BLaER1 treated with 17β-estradiol and CSF1 and Interleukin-3, amounts not matched to agents 10 nM and 100 nM (cell line): ENCODE measurements around the gene ATP7A.

Experiments
- H3K27ac ChIP-seq, 11 experiments: shearing (Covaris generic); formaldehyde crosslinking; 2 replicates each; pipeline ENCODE4 v1.8.1; 2022
- H3K27me3 ChIP-seq, 11 experiments: shearing (Covaris generic); formaldehyde crosslinking; 2 replicates each; pipeline ENCODE4 v1.8.1; 2022
- H3K36me3 ChIP-seq, 11 experiments: shearing (Covaris generic); formaldehyde crosslinking; 2 replicates each; pipeline ENCODE4 v1.8.1; 2022
- H3K4me1 ChIP-seq, 10 experiments: shearing (Covaris generic); formaldehyde crosslinking; 2 replicates each; pipeline ENCODE4 v1.8.1; 2022
- H3K4me2 ChIP-seq, 11 experiments: shearing (Covaris generic); formaldehyde crosslinking; 2 replicates each; pipeline ENCODE4 v1.8.1; 2022
- H3K4me3 ChIP-seq, 10 experiments: shearing (Covaris generic); formaldehyde crosslinking; 2 replicates each; pipeline ENCODE4 v1.8.1; 2022
- H3K9ac ChIP-seq, 11 experiments: shearing (Covaris generic); formaldehyde crosslinking; 2 replicates each; pipeline ENCODE4 v1.8.1; 2022
- H3K9me3 ChIP-seq, 11 experiments: shearing (Covaris generic); formaldehyde crosslinking; replicated peaks in 1 of 11; 2 replicates each; pipeline ENCODE4 v1.8.1; 2022
- H4K20me1 ChIP-seq, 11 experiments: shearing (Covaris generic); formaldehyde crosslinking; 2 replicates each; pipeline ENCODE4 v1.8.1; 2022
- Cebpa-rat ChIP-seq, 11 experiments: shearing (Covaris generic); IDR thresholded peaks; 2 replicates each; pipeline ENCODE4 v1.8.1; 2022

Gene ATP7A

DNA sequence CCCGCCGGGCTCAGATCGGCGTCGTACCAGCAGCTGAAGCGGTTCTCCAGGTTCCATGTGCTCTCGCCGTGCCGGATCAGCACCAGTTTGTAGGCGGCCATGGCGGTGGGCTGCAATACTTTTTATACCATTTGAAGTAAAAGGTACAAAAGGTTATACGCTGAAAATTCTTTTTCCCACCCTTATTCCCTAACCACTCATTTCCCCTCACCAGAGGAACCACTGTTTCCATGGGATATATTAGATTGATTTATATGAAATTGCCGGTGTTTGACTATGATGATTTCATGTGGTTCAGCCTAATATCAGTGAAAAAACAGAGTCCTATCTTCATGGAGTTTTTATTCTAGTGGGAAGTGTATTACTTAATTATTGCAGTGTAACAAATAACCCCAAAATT is 59.0 kb downstream of the ATP7A start, which contains the start of gene PGAM4:
Gene PGAM4, minus strand, starts transcription at position 101 of the 400 bp plus-strand sequence. Its CDS starts 0 bp downstream, at position 101.
- Histone ChIP-seq H3K9me3 (peaks cover 0 to 14% (median 0%) of the 10 kb centered on the region in 11 experiments; a peak in 5 of 22 replicates), H3K27ac (no peak within 1 kb of the TSS), H3K9ac (no peak within 1 kb of the TSS), H4K20me1 (no peaks in the 10 kb centered on the region; a peak in 1 of 22 replicates), H3K4me1 (no peaks in the 10 kb centered on the region), H3K4me3 (no peak within 1 kb of the TSS), H3K27me3 (peaks cover 22 to 87% (median 66%) of the 10 kb centered on the region in 11 experiments), H3K4me2 (no peak within 1 kb of the TSS), H3K36me3 (peaks cover 0 to 6% (median 0%) of the 10 kb centered on the region in 11 experiments; a peak in 2 of 22 replicates)
- no peak for TF ChIP-seq Cebpa-rat (IDR thresholded peaks at IDR 0.05)

GRCh38 chrX:77975755-77976154 is 65.3 kb downstream of the ATP7A start:
- Histone ChIP-seq H3K9me3 (no peaks in the 10 kb centered on the region), H3K27me3 (peaks cover 34 to 97% (median 83%) of the 10 kb centered on the region in 11 experiments), H3K36me3 (peaks cover 0 to 15% (median 0%) of the 10 kb centered on the region in 11 experiments; a peak in 3 of 22 replicates), H3K4me1 (no peaks in the 10 kb centered on the region), H3K27ac (no peak overlapping the region), H3K9ac (no peak overlapping the region), H4K20me1 (no peaks in the 10 kb centered on the region), H3K4me2 (no peak overlapping the region), H3K4me3 (no peak overlapping the region)
- no peak for TF ChIP-seq Cebpa-rat (IDR thresholded peaks at IDR 0.05)

DNA sequence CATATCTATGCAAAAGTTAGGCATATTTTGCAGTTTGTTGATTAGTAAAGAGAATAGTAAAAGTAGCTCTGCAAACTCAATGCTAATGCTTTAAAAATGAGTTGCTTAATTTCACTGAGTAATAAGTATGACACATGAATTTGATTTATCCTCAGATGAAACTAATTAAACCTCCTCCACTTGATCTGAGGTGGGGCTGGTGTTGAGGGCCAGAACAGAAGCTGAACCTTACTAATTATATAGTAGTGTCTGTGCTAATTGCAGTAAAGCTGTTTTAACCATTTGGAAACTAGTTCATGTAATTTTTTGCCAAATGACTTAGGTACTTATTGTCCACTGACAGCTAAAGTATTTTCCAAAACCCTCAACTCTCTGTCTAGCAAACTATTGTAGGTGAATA is 66.6 kb downstream of the ATP7A start:
- no peak overlapping the region for H3K9ac ChIP-seq
- no peak for TF ChIP-seq Cebpa-rat (IDR thresholded peaks at IDR 0.05)
- peaks cover 36 to 95% (median 77%) of the 10 kb centered on the region in 11 experiments for H3K27me3 ChIP-seq
- H3K9me3 ChIP-seq: no peaks in the 10 kb centered on the region
- peaks cover 0 to 15% (median 0%) of the 10 kb centered on the region in 11 experiments; a peak in 3 of 22 replicates for H3K36me3 ChIP-seq
- H3K4me1 ChIP-seq: no peaks in the 10 kb centered on the region
- no peak overlapping the region for H3K4me3 ChIP-seq
- no peak overlapping the region for H3K27ac ChIP-seq
- no peaks in the 10 kb centered on the region for H4K20me1 ChIP-seq
- H3K4me2 ChIP-seq: no peak overlapping the region

- TF ChIP-seq Cebpa-rat (IDR thresholded peaks at IDR 0.05): no peak
- H3K4me2 ChIP-seq: no peak overlapping the region
- H4K20me1 ChIP-seq: no peaks in the 10 kb centered on the region
- H3K4me1 ChIP-seq: no peaks in the 10 kb centered on the region
- H3K36me3 ChIP-seq: peaks cover 0 to 15% (median 0%) of the 10 kb centered on the region in 11 experiments; a peak in 3 of 22 replicates
- peaks cover 32 to 95% (median 75%) of the 10 kb centered on the region in 11 experiments for H3K27me3 ChIP-seq
- no peak overlapping the region for H3K9ac ChIP-seq
- H3K27ac ChIP-seq: no peak overlapping the region
- no peaks in the 10 kb centered on the region for H3K9me3 ChIP-seq
- no peak overlapping the region for H3K4me3 ChIP-seq
Observed at GRCh38 chrX:77977518-77977917, 67.0 kb downstream of the ATP7A start.

DNA sequence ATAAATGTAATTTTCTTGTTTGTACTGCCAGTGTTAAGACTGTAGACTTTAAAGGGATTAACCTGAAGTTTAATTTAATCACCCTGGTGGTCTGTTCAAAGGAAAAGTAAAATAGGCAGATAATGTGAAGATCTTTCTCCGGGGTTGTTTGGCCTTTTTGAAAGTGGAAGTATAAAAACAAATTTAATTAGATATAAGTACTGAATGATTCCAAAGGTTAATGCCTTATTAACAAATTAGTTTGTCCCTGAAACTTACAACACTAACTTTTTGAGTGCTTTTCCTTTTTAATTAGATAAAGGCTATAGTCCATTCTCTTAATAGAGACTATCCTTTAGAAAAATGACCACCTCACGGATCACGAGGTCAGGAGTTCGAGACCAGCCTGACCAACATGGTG is 69.4 kb downstream of the ATP7A start:
- H3K9me3 ChIP-seq: no peaks in the 10 kb centered on the region
- H3K4me1 ChIP-seq: no peaks in the 10 kb centered on the region
- TF ChIP-seq Cebpa-rat (IDR thresholded peaks at IDR 0.05): no peak
- no peak overlapping the region for H3K4me2 ChIP-seq
- peaks cover 48 to 96% (median 80%) of the 10 kb centered on the region in 11 experiments for H3K27me3 ChIP-seq
- H3K27ac ChIP-seq: no peak overlapping the region
- H3K36me3 ChIP-seq: peaks cover 0 to 15% (median 0%) of the 10 kb centered on the region in 11 experiments; a peak in 3 of 22 replicates
- no peak overlapping the region for H3K4me3 ChIP-seq
- no peak overlapping the region for H3K9ac ChIP-seq
- H4K20me1 ChIP-seq: no peaks in the 10 kb centered on the region; a peak in 1 of 22 replicates

DNA sequence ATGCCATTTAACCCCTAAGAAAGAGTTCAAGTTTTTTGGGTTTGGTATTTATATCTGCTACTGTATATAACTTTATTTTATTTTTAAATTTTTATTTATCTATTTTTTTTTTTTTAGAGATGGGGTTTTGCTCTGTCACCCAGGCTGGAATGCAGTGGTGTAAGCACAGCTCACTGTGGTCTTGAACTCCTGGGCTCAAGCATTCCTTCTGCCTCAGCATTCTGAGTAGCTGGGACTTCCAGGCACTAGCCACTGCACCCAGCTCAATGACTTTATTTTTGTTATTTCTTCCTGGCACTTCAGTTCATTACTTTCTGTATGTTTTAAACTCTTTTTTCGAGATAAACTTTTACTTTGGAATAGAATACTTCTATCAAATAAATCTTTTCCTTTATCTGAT is 101.4 kb downstream of the ATP7A start:
- Histone ChIP-seq H3K27ac (no peak overlapping the region), H3K9me3 (peaks cover 0 to 22% (median 4%) of the 10 kb centered on the region in 11 experiments; a peak in 9 of 22 replicates)

DNA sequence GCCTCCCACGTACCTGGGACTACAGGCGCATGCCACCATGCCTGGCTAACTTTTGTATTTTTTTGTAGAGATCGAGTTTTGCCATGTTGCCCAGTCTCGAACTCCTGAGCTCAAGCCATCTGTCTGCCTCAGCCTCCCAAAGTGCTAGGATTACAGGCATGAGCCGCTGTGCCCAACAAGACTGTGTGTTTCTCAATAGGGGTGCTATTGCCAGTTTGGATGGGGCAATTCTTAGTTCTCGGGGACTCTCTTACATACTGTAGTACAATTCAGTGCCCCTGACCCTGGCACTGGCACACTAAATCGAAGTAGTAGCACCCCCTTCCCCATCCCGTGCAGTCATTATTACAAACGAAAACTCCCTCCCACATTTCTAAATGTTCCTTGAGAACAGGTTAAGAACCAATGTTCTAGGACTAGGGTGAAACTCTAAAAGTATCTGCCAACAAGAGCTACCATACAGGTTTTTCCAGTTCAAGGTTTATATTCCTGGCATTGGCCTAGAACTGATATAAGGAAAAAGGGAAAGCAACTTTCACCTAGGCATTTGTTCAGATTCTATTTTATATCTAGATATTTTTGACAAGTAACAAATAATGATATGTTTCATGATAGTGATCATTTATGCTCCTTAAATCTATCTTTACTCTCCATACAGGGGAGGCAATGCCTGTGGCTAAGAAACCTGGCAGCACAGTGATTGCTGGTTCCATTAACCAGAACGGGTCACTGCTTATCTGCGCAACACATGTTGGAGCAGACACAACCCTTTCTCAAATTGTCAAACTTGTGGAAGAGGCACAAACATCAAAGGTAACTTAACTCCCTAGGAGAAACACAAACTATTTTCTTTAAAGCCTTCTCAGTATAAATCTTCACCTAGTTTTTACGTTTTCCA is 109.3 kb downstream of the ATP7A start:
- Histone ChIP-seq H3K4me2 (no peak overlapping the region), H3K9me3 (peaks cover 8 to 22% (median 11%) of the 10 kb centered on the region in 11 experiments; a peak in 16 of 22 replicates), H3K36me3 (peaks cover 0 to 13% (median 0%) of the 10 kb centered on the region in 11 experiments; a peak in 3 of 22 replicates), H3K4me1 (no peaks in the 10 kb centered on the region), H3K27ac (no peak overlapping the region), H3K9ac (no peak overlapping the region), H4K20me1 (peaks cover 0 to 4% (median 0%) of the 10 kb centered on the region in 11 experiments; a peak in 2 of 22 replicates), H3K4me3 (no peak overlapping the region), H3K27me3 (peaks cover 80 to 99% (median 97%) of the 10 kb centered on the region in 11 experiments)
- TF ChIP-seq Cebpa-rat (IDR thresholded peaks at IDR 0.05): no peak

More for the DNA sequence above, 101.4 kb downstream of the ATP7A start:
- no peaks in the 10 kb centered on the region for H4K20me1 ChIP-seq
- H3K36me3 ChIP-seq: peaks cover 0 to 13% (median 0%) of the 10 kb centered on the region in 11 experiments; a peak in 4 of 22 replicates
- H3K4me1 ChIP-seq: no peaks in the 10 kb centered on the region
- H3K4me2 ChIP-seq: no peak overlapping the region
- H3K4me3 ChIP-seq: no peak overlapping the region
- peaks cover 31 to 92% (median 71%) of the 10 kb centered on the region in 11 experiments; a peak in 21 of 22 replicates for H3K27me3 ChIP-seq
- H3K9ac ChIP-seq: no peak overlapping the region
- TF ChIP-seq Cebpa-rat (IDR thresholded peaks at IDR 0.05): no peak

GRCh38 chrX:78024349-78025059 is 114.0 kb downstream of the ATP7A start:
- Histone ChIP-seq H3K27ac (no peak overlapping the region), H3K36me3 (0 out of 22 replicates have a peak, but pooled peaks cover 0 to 4% (median 0%) of the 10 kb centered on the region in 11 experiments), H3K9me3 (peaks cover 4 to 16% (median 8%) of the 10 kb centered on the region in 11 experiments; a peak in 13 of 22 replicates), H3K4me1 (no peaks in the 10 kb centered on the region), H3K4me2 (no peak overlapping the region), H4K20me1 (peaks cover 0 to 4% (median 0%) of the 10 kb centered on the region in 11 experiments; a peak in 2 of 22 replicates), H3K4me3 (no peak overlapping the region), H3K9ac (no peak overlapping the region), H3K27me3 (peaks cover 61 to 99% (median 97%) of the 10 kb centered on the region in 11 experiments)
- TF ChIP-seq Cebpa-rat (IDR thresholded peaks at IDR 0.05): no peak
